ENCODE results near the gene MPDU1. TPM values are rescaled to one million over a fixed set of nuclear protein-coding genes. Genes with fewer than 3 reads are reported as not detected.

The MPDU1 gene
- total and polyA plus RNA-seq, 2 of the 13 experiments (the other 11 are each of a cell fraction or from before 2014, with no cell fraction given) = 112 to 167 TPM

DNA sequence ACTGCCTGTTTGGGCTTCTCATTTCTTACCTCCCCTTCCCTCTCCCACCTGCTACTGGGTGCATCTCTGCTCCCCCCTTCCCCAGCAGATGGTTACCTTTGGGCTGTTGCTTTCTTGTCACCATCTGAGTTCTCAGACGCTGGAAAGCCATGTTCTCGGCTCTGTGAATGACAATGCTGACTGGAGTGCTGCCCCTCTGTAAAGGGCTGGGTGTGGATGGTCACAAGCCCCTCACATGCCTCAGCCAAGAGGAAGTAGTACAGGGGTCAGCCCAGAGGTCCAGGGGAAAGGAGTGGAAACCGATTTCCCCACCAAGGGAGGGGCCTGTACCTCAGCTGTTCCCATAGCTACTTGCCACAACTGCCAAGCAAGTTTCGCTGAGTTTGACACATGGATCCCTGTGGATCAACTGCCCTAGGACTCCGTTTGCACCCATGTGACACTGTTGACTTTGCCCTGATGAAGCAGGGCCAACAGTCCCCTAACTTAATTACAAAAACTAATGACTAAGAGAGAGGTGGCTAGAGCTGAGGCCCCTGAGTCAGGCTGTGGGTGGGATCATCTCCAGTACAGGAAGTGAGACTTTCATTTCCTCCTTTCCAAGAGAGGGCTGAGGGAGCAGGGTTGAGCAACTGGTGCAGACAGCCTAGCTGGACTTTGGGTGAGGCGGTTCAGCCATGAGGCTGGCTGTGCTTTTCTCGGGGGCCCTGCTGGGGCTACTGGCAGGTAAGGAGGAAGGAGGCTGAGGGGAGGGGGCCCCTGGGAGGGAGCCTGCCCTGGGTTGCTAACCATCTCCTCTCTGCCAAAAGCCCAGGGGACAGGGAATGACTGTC, 4.4 kb upstream of the MPDU1 start, which contains the start of gene CD68 (continued):
- TF ChIP-seq, protein P1, sequence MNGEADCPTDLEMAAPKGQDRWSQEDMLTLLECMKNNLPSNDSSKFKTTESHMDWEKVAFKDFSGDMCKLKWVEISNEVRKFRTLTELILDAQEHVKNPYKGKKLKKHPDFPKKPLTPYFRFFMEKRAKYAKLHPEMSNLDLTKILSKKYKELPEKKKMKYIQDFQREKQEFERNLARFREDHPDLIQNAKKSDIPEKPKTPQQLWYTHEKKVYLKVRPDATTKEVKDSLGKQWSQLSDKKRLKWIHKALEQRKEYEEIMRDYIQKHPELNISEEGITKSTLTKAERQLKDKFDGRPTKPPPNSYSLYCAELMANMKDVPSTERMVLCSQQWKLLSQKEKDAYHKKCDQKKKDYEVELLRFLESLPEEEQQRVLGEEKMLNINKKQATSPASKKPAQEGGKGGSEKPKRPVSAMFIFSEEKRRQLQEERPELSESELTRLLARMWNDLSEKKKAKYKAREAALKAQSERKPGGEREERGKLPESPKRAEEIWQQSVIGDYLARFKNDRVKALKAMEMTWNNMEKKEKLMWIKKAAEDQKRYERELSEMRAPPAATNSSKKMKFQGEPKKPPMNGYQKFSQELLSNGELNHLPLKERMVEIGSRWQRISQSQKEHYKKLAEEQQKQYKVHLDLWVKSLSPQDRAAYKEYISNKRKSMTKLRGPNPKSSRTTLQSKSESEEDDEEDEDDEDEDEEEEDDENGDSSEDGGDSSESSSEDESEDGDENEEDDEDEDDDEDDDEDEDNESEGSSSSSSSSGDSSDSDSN (CRISPR knock-in tag; IDR thresholded peaks at IDR 0.05) = peak; percentile 43
- TF ChIP-seq MED13 (CRISPR knock-in tag; IDR thresholded peaks at IDR 0.05) (no peak), AKAP8 (CRISPR knock-in tag; IDR thresholded peaks at IDR 0.05) (peak; percentile 94), ZNF333 (CRISPR knock-in tag; IDR thresholded peaks at IDR 0.05; ENCODE audit: borderline replicate concordance) (no peak), ZNF232 (CRISPR knock-in tag; IDR thresholded peaks at IDR 0.05; ENCODE audit: borderline replicate concordance) (0 out of 2 replicates have a peak, but pooled peaks have one; percentile 22), SMC3 (IDR thresholded peaks at IDR 0.05; ENCODE audit: low read length) (peak; percentile 32; the same call in 1 of the 2 replicates), ATM (IDR thresholded peaks at IDR 0.05; ENCODE audit: borderline replicate concordance) (no peak), BHLHE40 (IDR thresholded peaks at IDR 0.05; ENCODE audit: low read length) (peak; percentile 24; the same call in 1 of the 2 replicates), KAT8 (CRISPR knock-in tag; IDR thresholded peaks at IDR 0.05) (peak; percentile 83), TAF1 (CRISPR knock-in tag; IDR thresholded peaks at IDR 0.05) (peak; percentile 35), NKX3-1 (CRISPR knock-in tag; IDR thresholded peaks at IDR 0.05) (peak; percentile 47; the same call in 1 of the 2 replicates), HCFC1 (IDR thresholded peaks at IDR 0.05; ENCODE audit: low read depth, low read length) (no peak; the same call in 1 of the 2 replicates), SUZ12 (IDR thresholded peaks at IDR 0.05; ENCODE audit: low read depth, low read length) (no peak), KAT2B (IDR thresholded peaks at IDR 0.05; ENCODE audit: borderline replicate concordance, low read depth, low read length) (no peak), MED8 (CRISPR knock-in tag; IDR thresholded peaks at IDR 0.05; ENCODE audit: insufficient replicate concordance) (peak; percentile 74), ZNF264 (CRISPR knock-in tag; IDR thresholded peaks at IDR 0.05) (peak; percentile 65; the same call in 1 of the 2 replicates), FOXK2 (IDR thresholded peaks at IDR 0.05) (peak; percentile 92), AHR (CRISPR knock-in tag; IDR thresholded peaks at IDR 0.05) (no peak; the same call in 1 of the 2 replicates), NCOA5 (CRISPR knock-in tag; IDR thresholded peaks at IDR 0.05) (peak; percentile 97; the same call in 1 of the 2 replicates), RBM22 (optimal IDR thresholded peaks at IDR 0.05; ENCODE audit: low read length) (peak; percentile 100), RFX3 (CRISPR knock-in tag; IDR thresholded peaks at IDR 0.05) (peak; percentile 78)
- TF ChIP-seq, protein P2, sequence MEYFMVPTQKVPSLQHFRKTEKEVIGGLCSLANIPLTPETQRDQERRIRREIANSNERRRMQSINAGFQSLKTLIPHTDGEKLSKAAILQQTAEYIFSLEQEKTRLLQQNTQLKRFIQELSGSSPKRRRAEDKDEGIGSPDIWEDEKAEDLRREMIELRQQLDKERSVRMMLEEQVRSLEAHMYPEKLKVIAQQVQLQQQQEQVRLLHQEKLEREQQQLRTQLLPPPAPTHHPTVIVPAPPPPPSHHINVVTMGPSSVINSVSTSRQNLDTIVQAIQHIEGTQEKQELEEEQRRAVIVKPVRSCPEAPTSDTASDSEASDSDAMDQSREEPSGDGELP (IDR thresholded peaks at IDR 0.05; ENCODE audit: borderline replicate concordance, low read depth) = peak; percentile 86
- TF ChIP-seq, protein P3, sequence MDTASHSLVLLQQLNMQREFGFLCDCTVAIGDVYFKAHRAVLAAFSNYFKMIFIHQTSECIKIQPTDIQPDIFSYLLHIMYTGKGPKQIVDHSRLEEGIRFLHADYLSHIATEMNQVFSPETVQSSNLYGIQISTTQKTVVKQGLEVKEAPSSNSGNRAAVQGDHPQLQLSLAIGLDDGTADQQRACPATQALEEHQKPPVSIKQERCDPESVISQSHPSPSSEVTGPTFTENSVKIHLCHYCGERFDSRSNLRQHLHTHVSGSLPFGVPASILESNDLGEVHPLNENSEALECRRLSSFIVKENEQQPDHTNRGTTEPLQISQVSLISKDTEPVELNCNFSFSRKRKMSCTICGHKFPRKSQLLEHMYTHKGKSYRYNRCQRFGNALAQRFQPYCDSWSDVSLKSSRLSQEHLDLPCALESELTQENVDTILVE (CRISPR knock-in tag; IDR thresholded peaks at IDR 0.05) = peak; percentile 87; the same call in 1 of the 2 replicates

Data from HepG2 (cell line).